T-helper 1 cell treated with Interleukin-12 subunit alpha and Interleukin-12 subunit beta and Interleukin-4 antibody, amounts not matched to agents 30 ng/mL and 1 ng/mL, for 36 hours (primary cell): ENCODE data around the gene CYB5R4. TPM values are rescaled to one million over a fixed set of nuclear protein-coding genes. Genes with fewer than 3 reads are reported as not detected.
"Not testable (repeated sequence)": the region's sequence is repeated elsewhere in the genome, so short reads cannot be mapped to it uniquely, and the experiment has no call there.

Experiments
- intact Hi-C: fragments of 100-400 bp; cut with micrococcal nuclease; formaldehyde crosslinking; loops from one replicate; pipeline ENCODE4 v1.15.1; 2024
- total RNA-seq: library from RNA; stranded (reverse); gene quantifications from 2 replicates; pipeline ENCODE4 v1.2.3, GENCODE V29; 2022

Gene CYB5R4
- total RNA-seq, 1 donor from 2014 or later: 31.3 TPM

- intact Hi-C loops: no loop called here
These were observed 46.2 kb downstream of the CYB5R4 start for GRCh38 chr6:83905648-83906047.

DNA sequence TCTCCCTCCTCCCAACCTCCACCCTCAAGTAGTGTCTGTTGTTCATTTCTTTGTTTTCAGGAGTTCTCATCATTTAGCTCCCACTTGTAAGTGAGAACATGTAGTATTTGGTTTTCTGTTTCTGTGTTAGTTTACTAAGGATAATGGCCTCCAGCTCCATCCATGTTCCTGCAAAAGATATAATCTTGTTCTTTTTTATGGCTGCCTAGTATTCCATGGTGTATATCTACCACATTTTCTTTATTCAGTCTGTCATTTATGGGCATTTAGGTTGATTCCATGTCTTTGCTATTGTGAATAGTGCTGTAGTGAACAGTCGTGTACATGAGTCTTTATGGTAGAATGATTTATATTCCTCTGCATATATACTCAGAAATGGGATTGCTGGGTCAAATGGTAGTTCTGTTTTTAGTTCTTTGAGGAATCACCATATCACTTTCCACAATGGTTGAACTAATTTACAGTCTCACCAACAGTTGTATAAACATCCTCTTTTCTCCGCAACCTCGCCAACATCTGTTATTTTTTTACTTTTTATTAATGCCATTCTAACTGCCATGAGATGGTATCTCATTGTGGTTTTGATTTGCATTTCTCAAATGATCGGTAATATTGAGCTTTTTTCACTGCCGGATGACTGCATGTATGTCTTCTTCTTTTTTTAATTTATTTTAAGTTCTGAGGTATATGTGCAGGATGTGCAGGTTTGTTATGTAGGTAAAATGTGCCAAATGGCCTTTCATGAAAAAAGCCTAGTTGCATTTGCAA lies 48.3 kb downstream of the CYB5R4 start:
- intact Hi-C loops: not testable (repeated sequence)

DNA sequence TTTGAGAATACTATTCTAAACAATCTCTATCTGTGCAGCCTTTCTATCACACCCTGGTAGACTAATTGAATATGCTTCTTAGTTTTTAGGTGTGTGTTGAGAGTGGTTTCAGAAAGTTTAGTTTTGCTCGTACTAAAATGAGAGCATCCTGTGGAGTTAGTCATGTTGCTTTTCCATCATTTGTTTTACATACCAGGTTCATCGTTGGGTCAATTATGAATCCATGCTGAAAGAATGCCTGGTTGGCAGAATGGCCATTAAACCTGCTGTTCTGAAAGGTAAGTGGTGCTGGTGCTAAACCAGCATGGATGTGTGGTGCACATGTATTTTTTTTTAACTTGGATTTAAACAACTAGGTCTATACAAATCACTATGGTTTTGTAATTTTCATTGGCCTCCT lies 49.3 kb downstream of the CYB5R4 start:
- intact Hi-C loops: no loop called here

DNA sequence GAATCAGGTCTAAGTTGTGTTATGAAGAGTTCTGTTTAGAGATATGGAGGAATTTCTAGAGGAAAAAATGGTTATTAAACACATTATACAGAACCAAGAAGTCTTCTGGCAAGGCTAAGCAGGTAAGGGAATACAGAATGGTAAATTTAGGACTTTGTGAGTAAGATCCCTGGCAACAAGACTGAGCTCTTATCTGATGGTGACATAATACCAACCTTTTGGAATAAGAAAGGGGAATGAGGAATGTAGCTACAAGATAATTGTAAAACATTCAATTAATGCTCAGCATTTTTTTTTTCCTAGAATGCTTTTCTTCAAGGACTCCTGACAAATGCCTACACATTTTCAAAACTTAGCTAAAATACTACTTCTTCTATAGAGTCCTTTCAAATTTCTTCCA lies 51.8 kb downstream of the CYB5R4 start:
- intact Hi-C loops: no loop called here

- intact Hi-C loops: no loop called here
These were observed 55.5 kb downstream of the CYB5R4 start for GRCh38 chr6:83914953-83915352.

GRCh38 chr6:83917001-83917400 lies 57.5 kb downstream of the CYB5R4 start:
- intact Hi-C loops: no loop called here

DNA sequence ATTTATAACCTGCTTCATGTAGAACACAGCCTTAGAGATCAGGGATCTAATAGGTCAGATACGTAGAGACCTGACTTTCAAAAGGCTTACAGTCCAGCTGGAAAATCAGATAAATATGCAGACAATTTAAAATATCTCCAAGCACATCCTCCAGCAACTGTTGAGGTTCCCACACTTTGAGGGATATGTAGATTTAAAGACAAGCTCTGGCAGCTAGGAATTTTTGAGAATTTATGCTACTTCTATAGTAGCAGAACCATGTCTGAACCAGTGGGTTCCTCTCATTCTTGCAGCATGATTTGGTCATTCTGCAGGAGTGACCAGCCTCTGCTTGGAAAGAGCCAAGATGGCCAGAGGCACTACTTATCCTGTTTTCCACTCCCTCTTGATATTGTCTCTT lies 60.5 kb downstream of the CYB5R4 start:
- intact Hi-C loops: no loop called here

DNA sequence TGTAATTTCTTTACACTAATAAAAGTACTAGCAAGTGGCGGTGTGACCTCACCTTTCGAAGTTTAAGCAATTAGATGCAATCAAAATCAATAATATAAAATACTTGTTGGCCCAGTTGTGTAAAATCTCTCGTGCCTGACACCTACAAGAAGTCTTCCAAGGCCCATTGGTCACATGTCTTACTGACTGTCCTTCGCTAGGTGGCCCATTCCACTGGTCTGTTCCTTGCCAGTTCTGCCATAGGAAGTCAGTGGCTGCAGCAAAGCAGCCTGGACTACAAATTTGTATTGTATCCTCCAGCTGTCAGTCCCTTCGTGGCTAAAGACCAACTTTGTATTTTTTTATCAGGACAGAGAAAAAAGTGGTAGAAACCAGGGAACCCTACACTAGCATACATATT lies 61.8 kb downstream of the CYB5R4 start:
- intact Hi-C loops: no loop called here

GRCh38 chr6:83927470-83927869 lies 68.0 kb downstream of the CYB5R4 start:
- intact Hi-C loops: no loop called here

DNA sequence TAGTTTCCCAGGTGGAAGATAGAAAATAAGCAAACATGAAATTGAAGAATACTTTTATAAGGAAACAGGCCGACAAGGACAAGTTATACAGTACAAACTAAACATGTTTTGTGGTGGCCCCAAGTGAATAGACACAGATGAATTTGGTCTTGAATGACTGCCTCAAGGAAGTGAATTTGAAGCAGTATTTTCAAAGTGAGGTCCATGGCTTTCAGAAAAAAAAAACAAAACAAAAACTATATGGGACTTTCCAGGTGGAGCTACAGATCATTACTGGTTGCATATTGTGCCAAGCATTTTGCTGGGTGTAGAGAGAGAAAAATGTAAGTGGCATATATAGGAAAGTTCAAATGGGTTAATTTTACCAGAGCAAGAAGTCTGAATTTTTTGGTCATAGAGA lies 68.8 kb downstream of the CYB5R4 start:
- intact Hi-C loops: no loop called here

DNA sequence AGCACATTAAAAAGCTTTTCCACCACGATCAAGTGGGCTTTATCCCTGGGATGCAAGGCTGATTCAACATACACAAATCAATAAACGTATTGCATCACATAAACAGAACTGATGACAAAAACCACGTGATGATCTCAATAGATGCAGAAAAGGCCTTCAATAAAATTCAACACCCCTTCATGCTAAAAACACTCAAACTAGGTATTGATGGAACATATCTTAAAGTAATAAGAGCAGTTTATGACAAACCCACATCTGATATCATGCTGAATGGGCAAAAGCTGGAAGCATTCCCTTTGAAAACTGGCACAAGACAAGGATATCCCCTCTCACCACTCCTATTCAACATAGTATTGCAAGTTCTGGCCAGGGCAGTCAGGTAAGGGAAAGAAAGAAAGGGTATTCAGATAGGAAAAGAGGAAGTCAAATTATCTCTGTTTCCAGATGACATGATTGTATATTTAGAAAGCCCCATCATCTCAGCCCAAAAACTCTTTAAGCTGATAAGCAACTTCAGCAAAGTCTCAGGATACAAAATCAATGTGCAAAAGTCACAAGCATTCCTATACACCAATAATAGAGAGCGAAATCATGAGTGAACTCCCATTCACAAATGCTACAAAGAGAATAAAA lies 86.8 kb downstream of the CYB5R4 start:
- intact Hi-C loops: not testable (repeated sequence)

GRCh38 chr6:83947983-83948382 lies 88.5 kb downstream of the CYB5R4 start:
- intact Hi-C loops: not testable (repeated sequence)

GRCh38 chr6:83948851-83949250 lies 89.4 kb downstream of the CYB5R4 start:
- intact Hi-C loops: no loop called here

DNA sequence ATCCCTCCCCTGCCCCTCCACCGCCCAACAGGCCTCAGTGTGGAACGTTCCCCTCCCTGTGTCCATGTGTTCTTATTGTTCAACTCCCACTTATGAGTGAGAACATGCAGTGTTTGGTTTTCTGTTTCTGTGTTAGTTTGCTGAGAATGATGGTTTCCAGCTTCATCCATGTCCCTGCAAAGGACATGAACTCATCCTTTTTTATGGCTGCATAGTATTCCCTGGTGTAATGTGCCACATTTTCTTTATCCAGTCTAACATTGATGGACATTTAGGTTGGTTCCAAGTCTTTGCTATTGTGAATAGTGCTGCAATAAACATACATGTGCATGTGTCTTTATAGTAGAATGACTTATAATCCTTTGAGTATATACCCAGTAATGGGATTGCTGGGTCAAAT lies 91.9 kb downstream of the CYB5R4 start:
- intact Hi-C loops: not testable (repeated sequence)

GRCh38 chr6:83952830-83953229 lies 93.3 kb downstream of the CYB5R4 start:
- intact Hi-C loops: no loop called here

DNA sequence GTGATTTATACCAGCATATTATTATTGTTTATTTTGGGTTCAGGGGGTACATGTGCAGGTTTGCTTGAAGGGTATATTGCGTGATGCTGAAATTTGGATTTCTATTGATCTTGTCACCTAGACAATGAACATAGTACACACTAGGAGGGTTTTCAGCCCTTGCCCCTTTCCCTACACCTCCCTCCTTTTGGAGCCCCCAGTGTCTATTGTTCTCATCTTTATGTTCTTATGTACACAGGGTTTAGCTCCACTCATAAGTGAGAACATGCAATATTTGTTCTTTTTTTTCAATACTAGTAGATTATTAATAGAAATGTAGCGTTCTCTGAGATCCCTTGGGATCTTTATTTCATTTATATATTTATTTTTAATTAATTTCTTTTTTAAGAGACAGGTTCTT lies 94.9 kb downstream of the CYB5R4 start:
- intact Hi-C loops: no loop called here

DNA sequence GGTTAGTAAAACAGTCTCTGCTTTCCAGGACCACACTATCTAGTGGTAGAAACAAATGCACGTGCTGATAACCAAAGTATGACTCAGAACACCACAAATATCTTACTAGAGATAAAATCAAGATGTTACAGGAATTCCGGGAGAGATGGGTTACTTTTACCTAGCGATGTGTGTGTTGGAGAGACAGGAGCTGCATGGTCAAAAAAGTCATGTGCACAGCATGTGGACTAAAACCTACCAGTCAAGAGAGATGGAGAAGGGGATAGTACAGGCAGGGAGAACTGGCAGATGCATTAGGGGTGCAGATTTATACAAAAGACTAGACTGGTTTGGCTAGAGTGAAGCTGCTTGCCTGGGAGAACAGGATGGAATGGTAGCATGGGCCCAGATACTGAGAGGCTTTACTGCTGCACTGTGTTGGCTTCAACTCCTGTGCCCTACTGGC lies 98.8 kb downstream of the CYB5R4 start:
- intact Hi-C loops: no loop called here

- intact Hi-C loops: no loop called here
These were observed 101.2 kb downstream of the CYB5R4 start for GRCh38 chr6:83960664-83961063.

GRCh38 chr6:83962582-83962981 lies 103.1 kb downstream of the CYB5R4 start:
- intact Hi-C loops: no loop called here

GRCh38 chr6:83966539-83966938 lies 107.0 kb downstream of the CYB5R4 start:
- intact Hi-C loops: no loop called here

DNA sequence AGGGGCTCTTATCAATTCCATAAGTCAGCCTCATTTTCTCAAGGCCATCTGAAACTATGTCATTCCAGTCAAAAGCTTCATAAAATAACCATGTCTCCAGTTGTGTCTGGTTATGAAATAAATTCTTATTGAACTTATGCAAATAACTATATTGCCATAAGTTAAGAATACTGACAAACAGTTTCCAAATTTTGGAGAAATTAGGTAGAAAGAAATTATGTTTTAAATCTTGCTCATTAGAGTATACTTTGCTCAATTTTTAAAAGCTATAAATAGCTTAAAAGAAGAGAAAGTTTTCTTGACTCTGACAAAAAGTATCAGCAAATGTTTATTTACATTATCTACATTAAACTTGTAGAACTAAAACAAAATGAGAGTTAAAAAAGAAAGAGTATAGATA lies 111.1 kb downstream of the CYB5R4 start:
- intact Hi-C loops: no loop called here

DNA sequence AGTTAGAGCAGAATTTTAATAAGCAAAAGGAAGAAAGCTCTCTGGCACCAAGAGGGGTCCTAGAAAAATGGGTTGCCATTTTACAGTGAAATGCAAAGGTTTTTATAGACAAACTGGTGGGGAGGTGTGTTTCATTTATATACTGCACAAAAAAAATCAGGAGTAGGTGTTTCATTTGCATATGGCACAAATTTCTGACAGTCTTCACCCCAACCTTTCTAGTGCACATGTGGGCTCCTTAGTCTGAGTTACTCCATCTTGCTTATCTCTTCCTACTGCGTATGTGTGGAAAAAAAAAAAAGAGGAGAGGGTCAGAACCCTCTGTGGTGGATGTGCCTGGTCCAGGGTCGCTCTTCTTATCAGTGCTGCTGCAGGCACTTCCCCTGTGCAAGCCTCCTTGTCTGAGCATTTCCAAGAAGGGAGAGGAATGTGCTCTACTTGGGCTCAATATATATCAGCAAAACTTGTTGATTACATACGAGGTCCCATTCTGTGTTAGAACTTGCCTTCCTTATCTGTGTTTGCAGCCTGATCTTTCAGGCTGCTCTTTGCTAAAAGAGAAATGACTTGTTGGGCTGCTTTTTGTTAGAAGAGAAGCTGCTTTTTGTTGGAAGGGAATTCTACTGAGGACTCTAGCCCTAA lies 115.0 kb downstream of the CYB5R4 start:
- intact Hi-C loops: no loop called here
